GM12878 (cell line): ENCODE results near the gene PLEKHA7. TPM values are rescaled to one million over a fixed set of nuclear protein-coding genes. Genes with fewer than 3 reads are reported as not detected.

Experiments used
- ATAC-seq: fragments of 200-7000 bp; cut with Tn5 transposase; 3 replicates; pipeline ENCODE4 v1.9.1; 2020; ENCODE audit warnings: mild to moderate bottlenecking, moderate library complexity
- BruUV-seq: library from RNA; stranded (reverse); fragments of 400-500 nt; replicated peaks from 2 replicates; lab custom pipeline; 2021; lab: Mats Ljungman, UMichigan
- CTCF ChIA-PET: fragments of 300-600 bp; sonication (Branson Sonifier 250); formaldehyde crosslinking; extraction: SDS; loops from one replicate; lab custom pipeline; 2021; ENCODE audit warnings: inconsistent platforms; lab: Yijun Ruan, JAX
- POLR2A ChIA-PET: fragments of 350-600 bp; formaldehyde crosslinking; extraction: SDS; loops from one replicate; lab custom pipeline; 2021; ENCODE audit warnings: inconsistent platforms; lab: Charles Lee
- RAD21 ChIA-PET: fragments of 300-600 bp; sonication (Branson Sonifier 250); formaldehyde crosslinking; loops from one replicate; lab custom pipeline; 2023; ENCODE audit warnings: antibody characterized with exemption; ENCODE audit not compliant: unreplicated experiment; lab: Charles Lee
- SMC1A ChIA-PET: fragments of 300-600 bp; sonication (Branson Sonifier 250); formaldehyde crosslinking; loops from one replicate; lab custom pipeline; 2023; ENCODE audit not compliant: unreplicated experiment, uncharacterized antibody; lab: Charles Lee
- DNase-seq: peaks from one replicate; pipeline ENCODE4 v3.0.0-alpha.2; 2011; ENCODE audit warnings: low read depth, low spot score
- FAIRE-seq: peaks from 3 replicates; lab custom pipeline; 2011; peaks lifted over from hg19 to GRCh38; lab: Jason Lieb, UNC
- H2AFZ ChIP-seq: 2 replicates; pipeline ENCODE4 v1.6.0; 2011; ENCODE audit warnings: low read depth, low read length, control low read depth; ENCODE audit not compliant: control insufficient read depth
- H3K27ac ChIP-seq: 2 replicates; pipeline ENCODE4 v1.5.1; 2011; ENCODE audit warnings: control low read depth; ENCODE audit not compliant: control insufficient read depth, insufficient read depth
- H3K27me3 ChIP-seq, 2 experiments: replicated peaks in 1 of 2; 2 replicates each; pipeline versions ENCODE4 v1.6.0 to v1.6.1; 2011; ENCODE audit warnings: low read length in 1 of 2; ENCODE audit not compliant: control insufficient read depth in 2 of 2, insufficient read depth in 2 of 2
- H3K36me3 ChIP-seq, 2 experiments: 2 replicates each; pipeline ENCODE4 v1.5.1; 2011; ENCODE audit warnings: low read length in 1 of 2; ENCODE audit not compliant: control insufficient read depth in 2 of 2, insufficient read depth in 2 of 2
- H3K4me1 ChIP-seq: 2 replicates; pipeline ENCODE4 v1.6.1; 2011; ENCODE audit warnings: mild to moderate bottlenecking, low read length, moderate library complexity, mixed read lengths; ENCODE audit not compliant: control insufficient read depth, insufficient read depth
- H3K4me2 ChIP-seq: 2 replicates; pipeline ENCODE4 v1.6.0; 2011; ENCODE audit warnings: control low read depth; ENCODE audit not compliant: control insufficient read depth, insufficient read depth
- H3K4me3 ChIP-seq: fragments of 200-600 bp; sonication (generic); 2 replicates; pipeline ENCODE4 v1.5.1; 2016
- H3K79me2 ChIP-seq: 2 replicates; pipeline ENCODE4 v1.6.0; 2011; ENCODE audit warnings: low read length; ENCODE audit not compliant: control insufficient read depth, insufficient read depth
- H3K9ac ChIP-seq: 2 replicates; pipeline ENCODE4 v1.8.0; 2011; ENCODE audit warnings: low read length, control low read depth, mixed read lengths; ENCODE audit not compliant: control insufficient read depth, insufficient read depth
- H3K9me3 ChIP-seq: replicated peaks from 3 replicates; pipeline ENCODE4 v1.5.1; 2011; ENCODE audit warnings: mild to moderate bottlenecking, low read length; ENCODE audit not compliant: control insufficient read depth, insufficient read depth
- H4K20me1 ChIP-seq: 2 replicates; pipeline ENCODE4 v1.6.0; 2011; ENCODE audit not compliant: control insufficient read depth, insufficient read depth
- MTA3 ChIP-seq: IDR thresholded peaks from 2 replicates; pipeline ENCODE4 v1.6.1; 2012; ENCODE audit warnings: low read length, inconsistent platforms, borderline replicate concordance
- RELA ChIP-seq: fragments of 450-650 bp; IDR thresholded peaks from 2 replicates; pipeline ENCODE4 v1.8.0; 2014; ENCODE audit warnings: borderline replicate concordance; ENCODE audit not compliant: partially characterized antibody
- SIX5 ChIP-seq: IDR thresholded peaks from 2 replicates; pipeline ENCODE4 v1.6.1; 2011; ENCODE audit warnings: mild to moderate bottlenecking, low read depth, low read length, moderate library complexity; ENCODE audit not compliant: severe bottlenecking
- SMARCA5 ChIP-seq: fragments of 450-650 bp; IDR thresholded peaks from 2 replicates; pipeline ENCODE4 v1.6.1; 2017; ENCODE audit warnings: mild to moderate bottlenecking
- STAT1 ChIP-seq: fragments of 450-650 bp; conservative IDR thresholded peaks from 2 replicates; pipeline ENCODE4 v1.6.1; 2014; ENCODE audit warnings: antibody characterized with exemption, mild to moderate bottlenecking
- USF2 ChIP-seq: IDR thresholded peaks from 2 replicates; pipeline ENCODE4 v1.6.1; 2011; ENCODE audit warnings: low read depth, low read length, improper control_type of control experiment, borderline replicate concordance
- ZNF622 ChIP-seq: fragments of 450-650 bp; IDR thresholded peaks from 2 replicates; pipeline ENCODE4 v1.6.1; 2017; ENCODE audit warnings: mild to moderate bottlenecking, inconsistent platforms
- WGBS: methylation state at CpG from one replicate; pipeline ENCODE4 v1.1.6; 2016; ENCODE audit warnings: low lambda C conversion rate; ENCODE audit not compliant: insufficient replicate concordance, insufficient coverage; ENCODE audit errors: missing lambda C conversion rate; 5-methylcytosine and 5-hydroxymethylcytosine counted together
- in situ Hi-C: fragments of 300-500 bp; cut with MboI; formaldehyde crosslinking; loops from 9 replicates; pipeline ENCODE4 v1.14.3; 2018; ENCODE audit warnings: mixed read lengths
- intact Hi-C: fragments of 100-400 bp; cut with micrococcal nuclease; formaldehyde crosslinking; loops from one replicate; pipeline ENCODE4 v1.14.2; 2022; ENCODE audit not compliant: unreplicated experiment
- polyA plus RNA-seq, 11 experiments: library from polyadenylated mRNA; depleted of rRNA in 4 of 11; unstranded in 6 of 11; stranded (reverse) in 5 of 11; fragments of >200 nt; fragmentation: Nextera tagmentation in 4 of 11; fragmentation: Illumina TruSeq in 1 of 11; extraction: Ambion mirVana in 4 of 11; extraction: Trizol in 1 of 11; gene quantifications; 1 replicate in 1 of 11; 2 replicates in 10 of 11; pipeline versions ENCODE4 v1.2.1 to v1.2.3, GENCODE V29; 2011 to 2016; ENCODE audit warnings: inconsistent platforms in 2 of 11, missing spikeins in 2 of 11, low read depth in 1 of 11
- total RNA-seq, 4 experiments: library from RNA; depleted of rRNA in 3 of 4; stranded (reverse); fragments of >200 nt in 3 of 4; fragmentation: Illumina TruSeq in 1 of 4; extraction: Trizol in 1 of 4; gene quantifications; 2 replicates each; pipeline versions ENCODE4 v1.2.1 to v1.2.3, GENCODE V29; 2013 to 2021
- TF ChIP-seq, protein P1 (sequence below): IDR thresholded peaks from 2 replicates; pipeline ENCODE4 v1.6.1; 2011; ENCODE audit warnings: mild to moderate bottlenecking, low read depth, low read length, moderate library complexity; ENCODE audit not compliant: insufficient replicate concordance

Gene PLEKHA7
- total and polyA plus RNA-seq, 10 of the 15 experiments (the other 5 are each of a cell fraction or from before 2014, with no cell fraction given), result 0.45 to 5.3 (median 2.1) TPM

DNA sequence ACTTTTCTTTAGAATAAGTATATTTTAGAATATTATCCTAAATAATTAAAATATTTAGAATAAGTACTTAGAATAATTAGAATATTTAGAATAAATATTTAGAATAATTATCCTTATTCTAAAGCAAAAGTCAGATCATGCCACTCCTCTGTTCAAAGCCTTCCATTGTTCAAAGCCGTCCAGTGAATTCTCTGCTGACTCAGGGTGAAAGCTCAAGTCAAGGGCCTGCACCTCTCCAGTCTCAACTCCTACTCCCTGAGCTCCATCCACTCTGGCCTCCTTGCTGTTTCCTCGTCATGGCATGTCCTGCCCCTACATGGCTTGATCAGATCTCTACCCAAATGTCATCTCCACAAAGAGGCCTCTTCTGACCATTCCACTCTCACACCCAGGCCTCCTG is 30.0 kb downstream of the PLEKHA7 start:
- H3K27me3 ChIP-seq, result no peaks in the 10 kb centered on the region
- no peak overlapping the region for H3K9ac ChIP-seq
- DNase-seq (no peak), FAIRE-seq (no peak), ATAC-seq (no peak)
- H3K27ac ChIP-seq, result no peak overlapping the region
- no peaks in the 10 kb centered on the region for H3K36me3 ChIP-seq
- ChIA-PET SMC1A (interaction anchor here (0.8 to 1.9 kb wide), 4 partner anchors 9 to 80 kb away, joined by 3 to 5 read pairs (median 4); no protein-coding TSS in a partner anchor), RAD21 (interaction anchor here (0.7 to 1.0 kb wide), 2 partner anchors 38 to 79 kb away, joined by 3 to 5 read pairs; no protein-coding TSS in a partner anchor), POLR2A (no interaction called here), CTCF (interaction anchor here (0.5 to 1.7 kb wide), 2 partner anchors 15 to 352 kb away, joined by 3 to 6 read pairs; no protein-coding TSS in a partner anchor)
- H3K4me2 ChIP-seq, result no peak overlapping the region
- H2AFZ ChIP-seq, result no peak overlapping the region
- H3K9me3 ChIP-seq, result no peaks in the 10 kb centered on the region
- no TSS peak for BruUV-seq
- H3K79me2 ChIP-seq, result no peaks in the 10 kb centered on the region
- no peak overlapping the region for H3K4me3 ChIP-seq
- in situ Hi-C loops (no loop called here), intact Hi-C loops (no loop called here)
- 84% methylated on average over 2 of the region's 2 CpGs for WGBS
- H3K4me1 ChIP-seq, result peaks cover 12% of the 10 kb centered on the region
- H4K20me1 ChIP-seq, result no peaks in the 10 kb centered on the region
- TF ChIP-seq SMARCA5, result no peak
- TF ChIP-seq ZNF622, result no peak

- WGBS, result 22% methylated on average over 1 of the region's 1 CpG
- FAIRE-seq (no peak), ATAC-seq (no peak), DNase-seq (no peak)
- Histone ChIP-seq H3K9me3 (no peaks in the 10 kb centered on the region), H3K36me3 (no peaks in the 10 kb centered on the region), H3K79me2 (no peaks in the 10 kb centered on the region), H3K27ac (no peak overlapping the region), H3K9ac (no peak overlapping the region), H3K4me1 (peaks cover 12% of the 10 kb centered on the region), H4K20me1 (no peaks in the 10 kb centered on the region), H3K4me2 (no peak overlapping the region), H3K4me3 (no peak overlapping the region), H3K27me3 (no peaks in the 10 kb centered on the region), H2AFZ (no peak overlapping the region; the same call in 1 of the 2 replicates)
- ChIA-PET POLR2A (no interaction called here), CTCF (interaction anchor here (1.6 to 1.7 kb wide), 2 partner anchors 14 to 195 kb away, joined by 3 to 6 read pairs; no protein-coding TSS in a partner anchor), SMC1A (interaction anchor here (0.6 to 1.0 kb wide), 3 partner anchors 8 to 177 kb away, joined by 3 read pairs; no protein-coding TSS in a partner anchor), RAD21 (interaction anchor here (0.9 kb wide), 1 partner anchor 25 kb away, joined by 3 read pairs; no protein-coding TSS in a partner anchor)
- intact Hi-C loops, result no loop called here
- no peak for TF ChIP-seq USF2
- TF ChIP-seq SIX5, result no peak
- TF ChIP-seq, protein P1, sequence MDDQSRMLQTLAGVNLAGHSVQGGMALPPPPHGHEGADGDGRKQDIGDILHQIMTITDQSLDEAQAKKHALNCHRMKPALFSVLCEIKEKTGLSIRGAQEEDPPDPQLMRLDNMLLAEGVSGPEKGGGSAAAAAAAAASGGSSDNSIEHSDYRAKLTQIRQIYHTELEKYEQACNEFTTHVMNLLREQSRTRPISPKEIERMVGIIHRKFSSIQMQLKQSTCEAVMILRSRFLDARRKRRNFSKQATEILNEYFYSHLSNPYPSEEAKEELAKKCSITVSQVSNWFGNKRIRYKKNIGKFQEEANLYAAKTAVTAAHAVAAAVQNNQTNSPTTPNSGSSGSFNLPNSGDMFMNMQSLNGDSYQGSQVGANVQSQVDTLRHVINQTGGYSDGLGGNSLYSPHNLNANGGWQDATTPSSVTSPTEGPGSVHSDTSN, result no peak
- TF ChIP-seq MTA3, result no peak
- TF ChIP-seq STAT1, result no peak
- no peak for TF ChIP-seq RELA
- in situ Hi-C loops, result no loop called here
- BruUV-seq, result no TSS peak
These were observed 31.4 kb downstream of the PLEKHA7 start for GRCh38 chr11:16982809-16983208.
